ENCODE measurements around the gene CRB2.
"Not testable (repeated sequence)": the region's sequence is repeated elsewhere in the genome, so short reads cannot be mapped to it uniquely, and the experiment has no call there.

Gene CRB2

DNA sequence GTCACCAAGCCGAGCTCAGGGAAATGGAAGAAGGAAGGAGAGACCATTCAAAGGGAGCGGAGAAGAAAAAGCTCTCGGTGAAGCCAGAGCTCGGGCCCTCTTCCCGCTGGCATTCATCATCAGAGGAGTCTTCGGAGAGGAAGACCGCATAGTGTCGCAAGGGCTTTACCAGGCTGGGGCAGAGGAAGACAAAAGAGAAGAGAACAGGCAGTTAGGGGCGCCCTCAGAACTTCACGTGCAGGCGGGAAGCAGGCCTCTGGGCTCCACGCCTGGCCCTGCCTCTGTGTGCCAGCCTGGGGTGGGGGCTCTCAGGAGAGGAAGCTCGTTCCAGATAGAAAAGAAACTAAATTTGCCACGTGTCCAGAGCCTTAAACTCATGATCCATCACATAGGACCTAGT, 31.7 kb downstream of the CRB2 start:
- DNase-seq: no peak

- DNase-seq: no peak
Measured at GRCh38 chr9:123389070-123389469, 33.1 kb downstream of the CRB2 start.

DNA sequence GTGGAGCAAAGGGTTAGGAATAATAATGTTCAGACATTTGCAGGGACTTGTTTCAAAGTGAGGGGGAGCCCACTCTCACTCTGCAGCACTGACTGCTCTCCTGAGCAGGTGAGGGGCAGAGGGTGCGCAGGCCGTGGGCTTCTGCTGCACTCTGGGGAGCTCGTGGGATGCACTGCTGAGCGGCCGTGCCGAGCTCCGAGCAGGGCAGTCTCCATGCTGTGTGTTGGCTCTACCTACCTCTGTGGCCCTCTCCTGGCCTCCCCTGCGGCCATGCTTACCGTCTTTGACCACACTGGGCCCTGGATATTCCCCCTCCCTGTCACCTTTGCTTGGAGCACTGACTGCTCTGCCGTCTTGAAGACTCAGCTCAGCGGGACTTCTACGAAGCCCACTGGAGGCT, 33.7 kb downstream of the CRB2 start:
- no peak for DNase-seq

DNA sequence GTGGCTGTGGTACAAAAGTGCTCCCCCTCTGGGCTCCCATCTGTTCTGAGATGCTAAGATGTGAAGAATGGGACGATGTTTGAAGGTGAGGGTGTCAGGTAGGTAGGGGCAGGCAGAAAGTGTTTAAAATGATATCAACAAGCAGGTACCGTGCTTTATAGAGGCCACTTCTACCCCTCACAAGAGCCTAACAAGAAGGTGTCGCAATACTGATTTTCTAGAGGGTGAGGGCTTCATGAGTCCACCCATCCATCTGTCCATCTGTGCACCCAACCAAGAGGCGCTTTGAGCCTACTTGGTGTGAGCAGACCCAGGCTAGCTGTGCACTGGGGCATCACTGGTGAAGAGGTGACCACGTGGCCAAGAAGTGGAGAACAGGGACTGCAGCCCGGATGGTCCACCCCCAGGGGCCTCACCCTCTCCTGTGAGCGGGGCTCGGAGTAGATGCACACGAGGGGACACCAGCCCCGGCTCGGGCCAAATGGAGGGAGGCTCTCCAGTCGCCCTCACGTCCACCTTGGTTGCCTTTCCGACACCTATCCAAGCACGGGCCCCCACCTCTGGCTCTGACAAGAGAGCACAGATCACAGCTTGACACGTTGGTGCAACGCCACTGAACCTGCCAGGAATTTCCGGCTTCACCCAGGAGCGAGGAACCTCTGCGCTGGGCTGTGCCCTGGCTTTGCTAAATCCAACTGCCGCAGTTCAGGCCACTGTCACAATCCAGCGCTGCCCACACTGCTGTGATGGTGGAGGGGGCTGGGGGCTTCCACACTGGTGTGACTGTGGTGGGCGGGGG, 34.5 kb downstream of the CRB2 start:
- DNase-seq: peak; percentile 22

DNA sequence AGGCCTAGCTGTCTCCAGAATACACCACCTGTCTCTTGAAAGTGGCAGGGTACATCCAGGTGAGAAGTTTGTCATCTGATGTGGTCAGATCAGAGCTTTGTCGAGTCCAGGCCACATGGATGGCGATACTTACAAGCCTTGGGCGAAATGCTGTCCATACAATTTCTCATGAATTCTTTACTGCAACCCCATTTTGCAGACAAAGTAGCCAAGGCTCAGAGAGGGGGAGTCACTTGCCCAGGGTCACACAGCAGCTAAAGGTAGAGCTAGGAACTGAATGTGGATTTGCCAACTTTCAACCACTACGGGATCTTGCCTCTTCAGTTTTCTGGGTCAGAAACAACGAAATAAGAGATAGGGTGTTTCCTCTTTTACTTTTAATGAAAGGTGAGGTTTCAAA, 35.2 kb downstream of the CRB2 start:
- no peak for DNase-seq

DNA sequence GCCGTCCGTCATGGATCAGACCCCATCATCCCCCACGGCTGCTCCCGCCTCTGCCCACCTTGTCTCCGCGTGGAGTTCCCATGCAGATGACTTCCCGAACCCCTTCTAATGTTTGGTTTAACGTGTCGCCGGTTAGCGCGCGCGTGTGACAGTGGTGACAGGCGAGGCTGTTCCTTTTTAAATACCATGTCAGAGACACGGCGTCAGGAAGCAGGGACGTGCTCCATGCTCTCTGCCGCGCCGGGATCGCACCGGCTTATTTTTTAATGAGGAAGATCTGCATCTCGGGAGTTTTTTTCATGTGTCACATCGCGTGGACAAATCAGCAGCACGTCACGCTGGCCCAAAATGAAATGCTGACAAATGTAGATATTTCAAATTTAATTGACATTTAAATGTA, 35.9 kb downstream of the CRB2 start:
- peak; percentile 63 for DNase-seq

- no peak for DNase-seq
Measured at GRCh38 chr9:123392802-123393201, 36.8 kb downstream of the CRB2 start.

GRCh38 chr9:123394291-123395235, 38.6 kb downstream of the CRB2 start:
- DNase-seq: peak; percentile 72

GRCh38 chr9:123395276-123395688, 39.3 kb downstream of the CRB2 start:
- peak; percentile 99 for DNase-seq

DNA sequence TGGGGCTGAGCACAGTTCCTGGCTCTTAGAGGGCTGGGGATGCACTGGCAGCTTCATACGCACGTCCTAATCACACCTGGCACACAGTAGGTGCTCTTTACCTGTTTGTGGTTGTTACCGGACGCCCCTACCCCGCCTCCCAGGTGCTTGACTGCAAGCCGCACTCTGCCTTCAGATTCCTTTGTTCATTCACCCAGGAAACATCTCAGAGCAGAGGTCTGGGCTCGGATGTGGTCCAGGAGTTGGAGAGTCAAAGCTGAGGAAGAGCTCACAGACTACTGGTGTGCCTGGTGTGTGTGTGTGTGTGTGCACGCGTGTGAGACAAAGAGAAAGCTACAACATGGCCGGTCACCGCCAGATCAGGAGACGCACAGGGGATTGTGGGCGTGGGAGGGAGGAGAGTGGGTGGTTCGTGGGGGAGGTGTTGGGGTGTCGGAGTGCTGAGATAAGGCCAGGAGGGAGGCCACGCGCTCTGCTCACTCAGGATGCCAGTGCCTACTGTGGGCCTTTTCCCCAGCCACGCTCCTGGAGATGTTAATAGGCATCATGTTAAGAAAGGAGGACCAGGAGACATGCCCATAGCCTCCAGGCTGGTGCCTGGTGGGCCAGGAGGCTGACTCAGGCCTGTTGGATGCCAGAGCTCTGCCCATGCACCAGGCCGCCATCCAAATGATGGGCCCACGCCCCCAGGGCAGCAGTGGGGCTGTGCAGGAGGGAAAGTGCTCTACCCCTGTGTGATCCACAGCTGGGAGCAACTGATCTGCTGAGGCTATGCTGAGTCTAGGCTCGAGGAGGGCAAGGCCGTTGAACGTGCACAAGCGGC, 39.9 kb downstream of the CRB2 start:
- peak; percentile 68 for DNase-seq

- peak; percentile 90 for DNase-seq
Measured at GRCh38 chr9:123397975-123398374, 42.0 kb downstream of the CRB2 start.

DNA sequence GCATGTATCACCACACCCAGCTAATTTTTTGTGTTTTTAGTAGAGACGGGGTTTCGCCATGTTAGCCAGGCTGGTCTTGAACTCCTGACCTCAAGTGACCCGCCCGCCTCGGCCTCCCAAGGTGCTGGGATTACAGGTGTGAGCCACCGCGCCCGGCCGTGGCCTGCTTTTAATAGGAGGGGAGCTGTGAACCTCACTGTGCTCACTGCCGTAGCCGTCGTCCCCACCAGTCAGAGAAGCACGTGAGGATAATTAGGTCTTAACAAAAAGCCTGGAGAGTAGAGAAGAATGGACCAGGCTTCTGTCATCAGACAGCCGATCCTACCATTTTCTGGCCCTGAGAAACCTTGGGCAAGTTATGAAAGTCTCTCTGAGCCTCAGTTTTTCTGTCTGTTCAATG, 42.9 kb downstream of the CRB2 start:
- not testable (repeated sequence) for DNase-seq

DNA sequence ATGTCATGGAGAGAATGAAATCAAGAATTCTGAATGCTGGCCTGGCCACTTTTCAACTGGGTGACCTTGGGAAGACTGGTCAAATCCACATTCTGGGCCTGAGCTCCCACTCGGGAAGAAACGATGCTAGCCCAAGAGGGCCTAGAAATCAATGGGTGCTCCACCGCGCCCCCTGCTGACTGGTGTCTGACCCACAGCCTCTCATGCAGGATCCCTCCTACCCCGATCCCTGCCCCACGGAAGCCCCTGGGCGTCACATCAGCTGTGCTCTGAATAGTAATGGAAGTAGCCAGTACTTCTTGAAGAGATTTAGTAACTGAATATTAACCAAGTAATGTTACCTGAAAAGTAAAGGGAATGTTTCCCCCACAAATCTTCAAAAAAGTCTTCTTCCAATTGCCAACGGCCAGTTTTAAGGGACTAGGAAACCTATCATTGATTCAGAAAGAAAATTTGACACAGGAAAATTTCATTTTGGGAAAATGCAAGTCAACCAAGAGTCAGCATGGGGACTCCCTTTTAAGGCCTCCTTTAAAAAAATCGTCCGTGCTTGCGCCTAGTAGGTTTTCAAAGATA, 43.9 kb downstream of the CRB2 start:
- peak; percentile 40 for DNase-seq

- DNase-seq: no peak
Measured at GRCh38 chr9:123400926-123401503, 45.0 kb downstream of the CRB2 start.

DNA sequence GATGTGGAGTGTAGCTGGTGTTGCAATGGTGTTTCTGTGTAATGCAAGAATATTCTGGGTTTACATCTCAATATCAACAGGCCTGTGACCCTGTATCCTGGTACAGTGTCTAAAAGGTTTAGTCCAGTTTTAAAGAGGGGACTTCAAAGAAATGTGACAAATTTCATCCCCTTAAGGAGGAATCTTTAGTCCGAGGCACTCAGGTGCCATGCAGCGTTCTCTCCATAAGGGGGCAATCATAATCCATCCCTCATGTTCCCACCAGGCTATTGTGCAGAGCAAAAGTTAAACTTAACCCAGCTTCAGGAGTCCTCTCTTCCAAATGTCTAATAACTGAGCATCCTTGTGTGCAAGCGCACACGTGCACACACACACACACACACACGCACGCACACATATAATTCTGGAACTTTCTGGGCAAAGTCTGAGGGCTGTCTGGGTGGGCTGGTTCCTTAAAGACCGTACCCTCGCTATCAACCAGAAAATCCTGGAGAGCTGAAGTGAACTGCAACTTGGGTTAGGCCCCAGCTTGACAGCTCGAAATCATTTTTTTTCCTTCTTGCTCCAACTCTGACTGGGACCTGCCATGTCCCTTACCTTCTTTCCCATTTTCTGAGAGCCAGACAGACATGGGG, 46.0 kb downstream of the CRB2 start:
- DNase-seq: peak; percentile 73

GRCh38 chr9:123402981-123403509, 47.0 kb downstream of the CRB2 start:
- DNase-seq: no peak

- no peak for DNase-seq
Measured at GRCh38 chr9:123406016-123406415, 50.0 kb downstream of the CRB2 start.

DNA sequence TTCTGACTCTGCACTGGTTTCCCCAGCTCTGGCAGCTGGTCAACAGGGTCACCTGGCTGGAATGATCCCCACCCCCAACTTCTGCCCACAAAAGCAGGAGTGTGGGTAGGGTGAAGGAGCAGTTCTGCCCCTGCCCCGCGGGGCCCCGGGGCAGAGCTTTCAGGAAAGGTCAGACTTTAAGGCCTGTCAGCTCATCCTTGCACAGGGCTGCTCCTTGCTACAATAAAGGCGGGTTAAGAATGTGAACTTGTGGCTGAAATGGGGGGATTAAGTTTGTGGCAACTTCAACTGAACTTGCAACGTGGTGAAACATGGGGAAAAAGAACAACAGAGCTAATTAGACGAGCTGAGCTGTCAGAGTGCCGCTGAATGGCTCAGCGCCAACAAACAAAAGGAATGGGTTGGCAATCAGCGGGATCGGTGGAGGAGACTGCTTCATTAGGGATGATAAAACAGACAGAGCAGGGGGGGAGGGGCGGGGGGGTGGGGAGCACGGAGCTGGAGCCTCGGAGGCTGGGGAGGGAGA, 50.8 kb downstream of the CRB2 start:
- DNase-seq: peak; percentile 92

- DNase-seq: peak; percentile 38
Measured at GRCh38 chr9:123407217-123407851, 51.3 kb downstream of the CRB2 start.

Measured in NCI-H69 (cell line).